GM04504 (cell line): ENCODE measurements around the gene FLRT2.
A peak's percentile ranks its signal among the peaks of the same experiment; 100 is the strongest.

Source experiments
- DNase-seq: peaks from one replicate; pipeline ENCODE4 v3.0.0-alpha.2; 2012; ENCODE audit warnings: low read depth

The FLRT2 gene

DNA sequence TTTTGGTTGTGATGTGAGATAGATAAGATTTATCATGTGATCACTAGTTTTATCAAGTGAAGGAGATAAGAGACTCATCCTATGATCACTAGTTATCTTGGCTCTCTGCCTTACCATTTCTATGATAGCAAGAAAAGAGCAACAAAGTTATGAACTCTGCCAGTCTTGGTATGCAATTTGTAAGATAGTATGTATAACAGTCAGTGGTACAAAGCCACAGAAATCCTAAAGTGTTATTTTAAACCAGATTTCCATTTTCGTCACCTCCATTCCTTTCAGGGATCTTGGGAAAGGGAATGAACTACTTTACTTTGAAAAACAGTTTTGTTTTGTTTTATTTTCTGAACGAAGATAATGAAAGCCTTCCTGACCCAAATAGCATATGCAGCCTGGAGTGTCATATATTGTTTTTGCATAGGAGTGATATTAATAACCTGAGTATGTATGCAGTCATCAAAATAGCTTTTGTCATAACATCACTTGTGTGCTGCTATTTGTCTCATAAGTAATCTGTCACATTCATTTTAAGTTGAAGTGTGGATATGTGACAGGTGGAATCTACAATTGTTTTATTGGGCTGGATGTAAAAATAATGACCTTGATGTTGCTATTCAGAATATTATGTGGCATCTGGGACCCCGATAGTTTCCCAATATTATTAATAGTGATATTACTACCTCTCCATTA, 35.0 kb downstream of the FLRT2 start:
- DNase-seq = no peak

DNA sequence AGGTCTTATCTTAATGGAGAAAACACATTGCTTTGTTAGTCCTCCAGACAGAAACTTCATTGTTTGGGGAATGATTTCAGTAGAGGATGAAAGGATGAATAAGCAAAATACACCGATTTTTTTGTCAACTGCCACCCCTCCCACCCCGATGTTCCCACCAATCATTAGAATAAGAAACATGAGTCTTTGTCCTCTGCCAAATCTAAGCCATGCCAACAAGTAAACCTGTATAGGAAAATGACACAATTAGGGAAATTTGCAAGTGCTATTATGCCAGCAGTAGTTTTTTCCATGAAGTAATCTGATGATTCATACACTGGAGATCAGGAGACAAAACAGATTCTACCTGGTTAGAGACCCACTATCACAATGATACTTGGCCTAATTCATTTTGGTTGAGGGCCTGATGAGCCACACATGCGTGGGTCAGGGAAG, 35.9 kb downstream of the FLRT2 start:
- no peak for DNase-seq

DNA sequence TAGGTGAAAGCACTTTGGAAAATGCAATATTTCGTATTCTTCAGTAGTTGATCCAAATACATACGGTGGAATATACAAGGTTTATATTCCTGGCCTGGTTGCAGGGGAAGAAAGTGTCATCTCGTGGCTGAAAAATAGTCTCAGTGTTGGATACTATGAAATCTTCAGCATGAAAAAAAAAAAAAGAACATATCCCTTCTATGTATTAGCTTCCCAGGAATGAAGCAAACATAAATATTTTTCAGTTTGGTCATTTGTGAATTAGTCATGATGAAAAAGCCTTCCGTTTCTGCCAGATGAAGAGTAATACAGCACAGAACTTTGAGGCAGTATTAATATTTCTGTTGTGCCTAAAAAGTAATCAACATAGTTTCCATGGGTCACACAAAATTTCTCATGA, 36.7 kb downstream of the FLRT2 start:
- DNase-seq = peak; percentile 69

DNA sequence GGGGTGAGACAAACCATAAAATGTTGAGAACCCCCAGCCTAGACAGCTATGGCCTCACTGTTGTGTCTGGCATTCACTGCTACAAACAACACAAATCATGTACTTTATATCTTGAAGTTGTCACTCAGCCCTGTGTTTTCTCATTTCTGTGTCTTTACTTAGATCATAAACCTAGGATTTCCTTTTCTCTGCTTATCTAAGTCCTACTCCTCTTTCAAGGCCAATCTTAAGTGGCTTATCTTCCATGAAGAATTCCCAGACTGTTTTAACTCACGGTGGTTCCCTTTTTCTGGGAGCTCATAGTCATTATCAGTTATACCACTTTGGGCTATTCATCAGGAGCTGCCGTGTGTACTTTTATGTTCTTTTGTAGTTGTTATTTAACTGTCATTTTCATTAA, 42.1 kb downstream of the FLRT2 start:
- no peak for DNase-seq

DNA sequence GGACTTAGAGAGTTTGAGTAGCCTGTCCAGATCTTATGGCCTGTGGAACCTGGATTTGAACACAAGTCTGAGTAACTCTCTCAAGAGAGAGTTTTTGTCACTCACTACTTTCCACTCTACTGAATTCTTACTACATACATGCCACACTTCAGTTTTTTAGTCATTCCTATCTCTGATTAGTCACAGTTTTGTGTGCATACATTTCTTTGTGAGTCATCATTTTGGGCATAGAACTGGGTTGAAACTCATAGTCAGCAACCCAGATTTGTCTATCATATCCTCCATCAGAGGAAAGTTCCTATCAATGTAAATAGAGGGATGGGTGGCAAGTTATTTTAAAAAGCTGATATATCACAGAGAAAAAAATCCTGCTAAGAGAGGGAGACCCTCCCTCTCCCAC, 42.9 kb downstream of the FLRT2 start:
- peak; percentile 38 for DNase-seq

DNA sequence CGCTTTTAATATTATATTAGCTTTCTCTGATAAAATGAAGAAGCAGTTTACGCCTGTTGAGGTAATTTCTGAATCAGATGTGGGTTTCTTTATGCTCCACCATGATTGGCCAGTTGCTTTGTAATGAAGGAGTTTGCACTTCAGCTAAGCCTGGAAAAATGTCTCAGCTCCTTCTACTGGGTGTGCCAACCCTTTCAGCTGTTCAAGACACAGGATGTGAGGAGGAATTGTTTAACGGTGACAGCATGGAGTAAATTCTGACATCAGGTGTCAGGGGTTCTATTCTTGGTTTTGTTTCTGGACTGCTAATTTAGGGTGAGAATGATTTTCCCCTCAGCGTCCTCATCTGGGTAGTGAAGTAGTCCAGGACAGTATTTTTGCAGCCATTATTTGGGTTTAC, 43.5 kb downstream of the FLRT2 start:
- DNase-seq = no peak

DNA sequence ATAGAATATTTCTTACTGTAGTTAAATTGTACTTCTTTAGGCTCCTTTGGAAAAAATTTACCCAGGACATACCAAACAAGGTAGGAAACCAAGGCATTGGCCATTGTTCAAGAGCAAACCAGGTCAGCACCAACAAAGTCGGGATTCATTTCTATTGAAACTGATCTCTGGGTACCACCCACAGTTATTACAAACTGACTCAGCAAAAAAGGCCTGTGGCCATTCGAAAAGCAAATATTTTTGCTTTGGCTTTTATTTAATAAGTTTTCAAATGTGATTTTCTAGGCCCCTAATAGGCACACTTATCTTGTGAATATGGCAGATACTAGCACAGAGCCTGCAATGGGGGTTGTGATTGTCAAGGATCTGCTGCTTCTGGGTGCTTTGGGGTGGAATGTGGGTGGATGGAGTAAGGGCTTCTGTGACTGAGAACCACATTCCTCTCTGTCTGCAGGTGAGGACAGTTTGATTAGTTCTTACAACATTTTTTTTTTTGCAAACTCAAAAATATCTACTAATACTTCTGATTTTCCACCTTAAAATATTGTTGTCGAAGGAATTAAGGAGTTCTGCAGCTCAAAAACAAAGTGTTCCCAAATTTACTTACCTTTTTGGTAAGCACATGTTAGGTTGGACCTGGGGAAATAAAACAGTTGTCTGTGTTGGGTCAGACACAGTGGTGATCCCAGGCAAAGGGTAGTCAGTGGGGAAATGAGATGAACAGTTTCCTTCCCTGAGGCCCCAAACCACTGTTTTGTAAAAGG, 45.1 kb downstream of the FLRT2 start:
- no peak for DNase-seq

DNA sequence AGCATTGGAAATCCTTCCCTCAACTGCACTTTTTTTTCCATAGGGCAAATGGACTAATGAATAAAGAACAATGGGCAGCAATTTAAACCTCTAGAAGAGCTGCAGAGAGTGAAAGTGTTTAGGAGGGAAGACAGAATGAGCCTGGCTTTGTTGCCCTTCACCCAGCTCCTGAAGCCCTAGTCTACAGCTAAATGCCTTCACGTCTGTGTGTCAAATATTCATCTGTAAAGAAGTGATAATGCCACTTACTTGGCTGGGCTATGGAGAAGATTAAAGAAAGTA, 45.6 kb downstream of the FLRT2 start:
- no peak for DNase-seq

DNA sequence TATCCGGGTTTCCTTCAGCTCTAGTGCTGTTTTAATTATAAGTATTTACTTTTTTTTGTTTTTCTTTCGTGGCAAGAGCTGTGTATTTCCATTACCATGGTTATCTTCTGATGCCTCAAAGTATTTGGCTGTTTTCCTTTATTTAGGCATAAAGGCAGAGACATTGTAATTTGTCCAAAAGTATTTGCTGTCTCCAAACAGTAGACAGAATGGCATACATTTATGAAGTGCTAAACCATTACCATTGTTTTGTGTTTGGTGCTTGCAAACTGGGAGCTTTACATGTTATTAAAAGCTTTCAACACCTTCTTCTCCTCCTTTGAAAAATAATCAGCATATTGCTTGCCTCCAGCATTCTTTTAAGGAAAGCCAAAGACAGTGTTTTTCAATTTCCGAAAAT, 46.3 kb downstream of the FLRT2 start:
- no peak for DNase-seq

DNA sequence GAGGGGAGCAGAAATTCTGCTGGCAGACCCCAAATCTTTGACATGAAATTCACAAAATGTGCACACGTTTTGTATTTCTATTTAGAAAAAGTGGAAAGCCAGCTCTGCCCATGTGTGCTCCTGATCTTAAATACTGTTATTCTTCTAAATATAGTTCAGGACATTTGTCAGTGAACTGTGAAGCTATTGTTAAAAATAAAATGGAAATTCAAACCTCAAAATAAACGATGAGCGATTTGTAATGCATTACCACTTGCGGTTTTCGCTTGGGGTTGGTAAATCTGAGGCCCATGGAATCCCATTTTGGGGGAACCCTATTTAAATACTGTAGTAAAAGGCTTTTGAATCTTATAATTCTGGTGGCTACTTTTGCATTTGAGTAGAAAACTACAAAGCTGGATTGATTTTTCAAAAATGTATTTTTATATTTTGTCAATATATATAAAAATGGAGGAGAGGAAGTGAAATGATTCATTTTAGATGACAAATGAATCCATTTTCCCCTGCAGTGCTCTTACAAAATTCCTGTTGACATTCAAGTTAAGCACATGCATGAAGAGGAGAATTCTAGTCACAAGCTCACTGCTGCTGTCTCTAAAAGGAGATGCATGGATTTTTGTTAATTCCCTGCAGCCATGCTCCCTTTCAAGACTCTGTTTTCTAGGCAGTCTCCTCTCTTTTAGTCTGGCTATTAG, 47.1 kb downstream of the FLRT2 start:
- DNase-seq = no peak

DNA sequence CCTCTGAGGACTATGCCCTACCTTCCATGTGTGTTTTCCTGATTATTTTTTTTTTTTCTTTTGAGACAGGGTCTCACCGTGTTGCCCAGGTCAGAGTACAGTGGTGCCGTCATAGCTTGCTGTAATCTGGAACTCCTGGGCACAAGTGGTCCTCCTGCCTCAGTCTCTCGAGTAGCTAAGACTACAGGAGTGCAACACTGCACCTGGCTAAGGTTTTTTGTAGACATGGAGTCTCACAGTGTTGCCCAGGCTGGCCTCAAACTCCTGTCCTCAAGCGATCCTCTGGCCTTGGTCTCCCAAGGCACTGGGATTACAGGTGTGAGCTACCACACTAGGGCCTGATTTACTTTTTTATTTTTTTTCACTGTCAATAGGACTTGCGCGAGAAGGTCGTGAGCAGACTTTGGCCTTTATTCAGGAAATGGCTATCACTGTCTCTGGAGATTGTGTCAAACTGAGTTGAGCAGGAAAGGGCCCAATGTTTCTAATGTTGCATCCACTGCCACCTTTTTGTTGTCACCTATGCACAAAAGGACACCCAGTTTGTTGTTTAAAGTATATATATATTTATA, 47.7 kb downstream of the FLRT2 start:
- DNase-seq = no peak

DNA sequence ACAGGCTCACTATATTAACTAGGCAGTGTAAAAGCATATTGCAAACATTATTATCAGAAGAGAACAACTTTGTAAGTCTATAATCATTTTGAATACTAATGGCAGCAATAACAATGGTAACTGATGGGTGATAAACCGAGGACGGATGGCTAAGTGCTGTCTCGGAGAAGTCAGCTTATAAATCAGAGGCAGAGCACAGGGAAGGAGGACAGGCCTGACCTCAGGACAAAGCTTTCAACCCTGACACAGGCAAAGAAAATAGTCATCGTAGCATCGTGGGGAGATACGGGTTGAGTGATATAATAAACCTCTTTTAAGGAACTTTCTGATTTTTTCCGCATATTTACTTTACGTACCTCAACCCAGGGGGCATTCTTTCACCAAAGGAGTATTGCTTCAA, 48.4 kb downstream of the FLRT2 start:
- no peak for DNase-seq

DNA sequence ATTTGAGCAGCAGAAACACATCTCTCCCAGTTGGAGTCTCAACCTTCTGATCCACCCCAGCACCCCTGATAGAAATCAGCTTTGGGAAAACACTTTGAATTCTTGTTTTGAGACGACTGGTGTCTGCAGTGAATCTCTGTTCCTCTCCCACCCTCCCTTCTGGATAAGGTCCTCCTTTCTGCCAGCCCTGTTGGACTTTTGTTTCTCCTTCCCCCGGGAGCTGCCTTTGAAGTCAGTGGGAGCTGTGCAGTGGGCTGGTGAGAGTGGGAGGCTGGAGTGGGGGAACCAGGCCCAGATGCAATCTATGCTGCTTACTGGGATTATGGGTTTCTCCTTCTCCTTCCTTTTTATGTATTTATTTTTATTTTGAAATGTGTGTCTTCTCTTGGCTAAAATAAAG, 49.0 kb downstream of the FLRT2 start:
- DNase-seq = no peak

DNA sequence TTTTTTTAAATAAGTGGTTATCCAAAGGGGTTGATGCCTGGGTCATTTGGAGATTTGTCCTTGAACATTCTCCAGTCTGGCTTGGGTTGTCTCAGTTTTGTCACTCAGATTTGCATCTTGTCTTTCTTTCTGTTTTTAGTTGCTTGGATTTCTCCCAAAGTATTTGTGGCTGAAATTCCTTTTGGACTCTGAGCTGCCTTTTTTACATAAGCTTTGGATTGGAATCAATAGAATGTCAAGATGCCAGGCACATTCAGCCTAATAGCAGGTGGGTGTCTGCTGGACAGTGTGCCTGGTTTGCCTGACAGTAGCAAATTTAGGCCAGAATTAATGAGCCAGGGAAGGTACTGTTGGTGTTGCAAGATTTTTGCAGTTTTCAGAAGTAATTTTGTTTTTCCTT, 50.0 kb downstream of the FLRT2 start:
- DNase-seq = no peak

DNA sequence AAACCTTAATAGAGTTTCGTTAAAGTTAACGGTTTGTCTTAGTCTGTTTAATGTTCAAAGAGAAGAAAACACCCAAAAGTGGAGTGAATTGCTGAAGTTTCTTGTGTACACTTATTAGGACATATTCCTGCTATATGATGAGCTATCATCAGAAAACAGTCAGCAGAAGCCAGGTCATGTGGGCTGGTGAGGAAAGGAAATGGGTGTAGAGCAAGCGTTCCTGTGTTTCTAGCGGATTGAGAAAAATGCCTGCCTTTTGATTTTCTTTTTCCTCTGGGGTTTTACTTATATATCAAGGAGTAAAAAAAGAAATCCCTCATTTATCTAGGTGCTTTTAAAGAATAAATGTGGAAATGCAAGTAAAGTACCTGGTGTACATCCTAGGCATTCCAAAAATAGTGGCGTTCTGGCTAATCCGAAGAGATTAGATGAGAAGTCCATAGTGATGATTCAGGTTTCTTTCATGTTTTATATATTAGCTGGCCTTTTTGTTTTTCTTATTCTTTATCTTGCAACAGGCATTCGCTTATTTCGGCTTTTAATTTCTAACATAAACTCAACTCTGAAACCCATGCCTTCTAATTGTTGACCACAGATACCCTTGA, 50.7 kb downstream of the FLRT2 start:
- no peak for DNase-seq

DNA sequence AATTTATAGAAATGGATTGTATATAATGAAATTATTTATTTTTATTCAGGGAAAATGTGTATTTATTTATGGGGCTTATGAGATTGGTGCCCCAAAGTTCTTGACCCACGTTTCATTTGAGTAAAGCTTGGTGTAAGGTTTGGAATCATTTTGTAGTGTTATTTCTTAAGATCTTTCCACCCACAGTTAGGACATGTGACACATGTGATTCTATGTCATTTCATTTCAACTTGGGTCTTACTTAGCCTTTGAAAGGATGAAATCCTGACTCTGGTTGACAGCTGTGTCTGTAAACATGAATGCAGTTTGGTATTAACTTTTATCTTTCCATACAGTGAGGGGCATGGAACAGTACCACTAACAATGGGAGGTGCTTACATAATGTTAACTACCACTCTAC, 51.7 kb downstream of the FLRT2 start:
- no peak for DNase-seq

DNA sequence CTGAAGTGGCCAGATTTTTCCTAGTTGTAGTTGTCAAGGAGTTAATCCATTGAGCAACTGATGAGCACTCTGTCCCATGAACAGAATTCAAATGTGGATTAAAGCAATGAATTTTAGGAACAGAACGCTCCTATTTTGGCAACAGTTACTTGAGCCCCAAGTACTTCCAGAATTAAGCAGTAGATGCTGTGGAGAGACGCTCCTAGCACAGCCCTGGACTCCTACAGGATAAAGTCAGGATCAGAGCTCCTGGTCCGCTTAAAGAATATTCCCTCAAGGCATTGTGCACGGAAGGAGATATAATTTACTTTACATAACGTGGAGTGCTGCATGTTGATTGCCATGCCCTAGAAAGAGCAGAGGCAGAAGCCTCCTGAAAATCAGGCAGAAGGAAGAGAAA, 53.4 kb downstream of the FLRT2 start:
- DNase-seq = no peak

DNA sequence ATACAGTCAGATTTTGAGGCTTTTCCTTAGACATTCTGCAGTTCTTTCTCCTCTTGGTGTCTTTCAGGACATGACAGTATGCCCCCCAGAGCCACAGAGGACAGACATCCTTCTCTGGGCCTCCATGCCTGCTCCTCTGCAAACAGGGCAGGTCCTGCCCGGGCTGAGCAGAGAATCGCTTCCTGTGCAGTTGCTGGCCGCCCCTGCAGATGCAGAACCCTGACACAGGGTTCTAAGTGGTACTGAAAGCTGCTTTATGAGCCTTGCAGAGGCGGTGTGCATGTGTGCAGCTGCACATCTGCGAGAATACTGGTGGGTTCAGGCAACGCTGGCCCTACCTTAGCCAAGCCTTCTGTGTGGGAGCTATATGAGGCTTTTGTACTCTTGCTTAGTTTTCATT, 54.5 kb downstream of the FLRT2 start:
- DNase-seq = no peak

DNA sequence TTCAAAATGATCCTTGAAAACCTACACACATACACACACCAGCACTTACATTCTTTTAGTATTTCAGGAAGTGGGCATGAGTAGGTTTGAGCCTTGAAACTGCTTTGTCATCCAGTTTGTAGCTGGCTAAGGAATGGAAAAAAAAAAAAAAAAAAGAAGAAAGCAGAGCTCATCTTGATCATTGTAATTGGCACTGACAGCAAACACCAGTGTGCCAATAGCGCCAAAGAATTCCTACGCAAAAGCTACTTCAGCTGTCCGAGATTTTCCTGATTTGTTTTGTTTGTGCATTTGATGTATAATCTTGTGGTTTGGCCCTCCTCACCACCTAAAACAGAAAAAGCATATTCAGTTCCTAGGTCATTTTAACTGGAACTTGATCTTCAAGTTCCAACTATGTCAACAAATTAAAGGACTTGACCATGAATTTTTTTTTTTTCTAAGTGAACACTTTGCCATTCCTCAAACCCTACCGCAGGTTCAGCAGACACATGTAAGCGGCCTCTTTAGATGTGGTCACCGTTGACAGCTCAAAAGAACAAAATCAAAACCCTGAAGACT, 57.3 kb downstream of the FLRT2 start:
- no peak for DNase-seq

DNA sequence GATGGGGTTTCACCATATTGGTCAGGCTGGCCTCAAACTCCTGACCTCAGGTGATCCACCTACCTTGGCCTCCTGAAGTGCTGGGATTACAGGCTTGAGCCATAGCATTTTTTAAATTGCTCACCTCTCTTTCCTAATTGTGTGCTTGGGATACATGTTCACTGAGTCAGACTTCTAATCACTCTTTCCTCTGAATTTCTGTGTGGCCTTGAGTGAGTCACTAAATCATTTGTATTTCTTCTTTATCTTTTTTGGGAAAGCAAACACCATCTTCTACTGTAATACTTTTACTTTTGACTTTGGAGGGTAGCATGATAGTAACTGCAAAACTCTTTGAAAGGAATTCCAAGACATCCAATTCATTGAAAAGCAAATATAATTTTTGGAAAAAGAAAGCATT, 60.8 kb downstream of the FLRT2 start:
- DNase-seq = no peak

DNA sequence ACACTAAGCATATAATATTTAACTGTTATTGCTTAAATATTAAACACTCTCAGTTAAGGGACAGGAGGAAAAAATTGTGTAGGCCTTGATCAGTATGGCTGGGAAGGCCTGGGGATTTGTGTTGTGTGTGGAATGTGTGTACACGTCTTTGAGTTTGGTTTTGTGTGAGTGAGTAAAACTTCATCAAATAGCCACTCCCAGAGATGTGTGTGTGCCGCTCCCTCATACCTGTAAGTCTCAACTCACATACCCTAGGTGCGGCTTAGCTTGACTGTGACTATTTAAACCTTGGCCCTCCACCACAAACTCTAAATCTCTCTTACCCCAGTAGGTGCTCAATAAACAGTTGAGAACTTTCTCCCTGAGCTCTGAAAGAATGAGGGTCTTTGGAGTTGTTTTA, 64.3 kb downstream of the FLRT2 start:
- no peak for DNase-seq

DNA sequence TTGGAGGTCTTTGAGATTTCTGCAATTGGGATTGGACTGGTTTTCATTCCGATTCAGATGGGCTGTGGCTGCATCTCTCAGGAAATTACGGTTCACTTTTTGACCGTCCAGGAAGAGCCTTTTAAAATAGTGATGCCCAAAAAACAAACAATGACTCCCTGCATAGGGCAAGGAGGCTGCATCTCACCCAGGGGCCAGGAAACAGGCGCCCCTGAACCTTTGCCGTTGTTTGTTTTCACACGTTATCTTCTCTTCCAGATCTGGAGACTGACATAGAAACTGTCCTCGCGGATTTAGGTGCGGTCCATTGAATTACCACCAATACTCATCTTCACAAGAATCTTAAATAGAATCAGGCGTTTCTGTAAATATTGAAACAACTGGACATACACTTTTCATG, 66.0 kb downstream of the FLRT2 start:
- no peak for DNase-seq

DNA sequence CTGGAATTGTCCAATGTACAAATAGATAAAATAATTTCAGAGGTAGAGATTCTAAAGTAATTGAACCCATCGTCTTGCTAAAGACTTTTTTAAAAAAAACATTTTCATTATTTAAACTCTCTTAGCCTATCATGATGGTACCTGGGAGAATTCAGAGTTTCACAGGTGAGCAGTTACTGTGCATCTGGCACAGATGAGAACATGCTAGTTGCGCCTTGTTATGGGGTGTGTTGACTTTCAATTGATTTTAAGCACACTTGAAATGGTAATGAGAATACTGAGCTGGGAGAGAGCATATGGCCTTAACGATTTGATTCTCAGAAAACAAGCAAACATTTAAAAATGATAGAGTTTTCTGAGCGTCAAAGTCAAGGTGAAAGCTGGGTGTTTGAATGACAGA, 66.6 kb downstream of the FLRT2 start:
- DNase-seq = no peak
